Peyer's patch (tissue), 4 donors: ENCODE measurements around the gene AP2S1. TPM values are rescaled to one million over a fixed set of nuclear protein-coding genes. Genes with fewer than 3 reads are reported as not detected.
"Not testable (repeated sequence)": the region's sequence is repeated elsewhere in the genome, so short reads cannot be mapped to it uniquely, and the experiment has no call there.

Experiments used
- DNase-seq, 3 donors: peaks; one replicate each; pipeline ENCODE4 v3.0.0-alpha.2; 2017 to 2019
- H3K27ac ChIP-seq, 4 donors: fragments of 200-600 bp; sonication (generic); one replicate each; pipeline ENCODE4 v1.5.1; 2016 to 2019
- H3K27me3 ChIP-seq, 2 donors: fragments of 200-600 bp; sonication (generic); one replicate each; pipeline ENCODE4 v1.5.1; 2019
- H3K36me3 ChIP-seq, 3 donors: fragments of 200-600 bp; sonication (generic); one replicate each; pipeline ENCODE4 v1.5.1; 2016 to 2019
- H3K4me1 ChIP-seq, 4 donors: fragments of 200-600 bp; sonication (generic); one replicate each; pipeline ENCODE4 v1.5.1; 2016 to 2019
- H3K4me3 ChIP-seq, 4 donors: fragments of 200-600 bp; sonication (generic); 1 replicate in 3 of 4; 2 replicates in 1 of 4; pipeline ENCODE4 v1.5.1; 2016 to 2019; ENCODE audit warnings: mild to moderate bottlenecking in 1 of 4
- H3K9me3 ChIP-seq, 4 donors: fragments of 200-600 bp; sonication (generic); one replicate each; pipeline ENCODE4 v1.5.1; 2016 to 2019; ENCODE audit warnings: mild to moderate bottlenecking in 1 of 4
- POLR2A ChIP-seq, 2 donors: fragments of 450-650 bp; IDR thresholded peaks; one replicate each; pipeline ENCODE4 v1.5.1; 2017; ENCODE audit warnings: antibody characterized with exemption in 2 of 2, mild to moderate bottlenecking in 2 of 2, moderate library complexity in 2 of 2
- total RNA-seq, 4 donors: library from RNA; depleted of rRNA; stranded (reverse); fragments of >200 nt; gene quantifications; one replicate each; pipeline ENCODE4 v1.1.0, GENCODE V29; 2016
- TF ChIP-seq, protein P1 (sequence below), 6 experiments: fragments of 450-650 bp in 4 of 6; fragments of 200-600 bp in 2 of 6; sonication (generic) in 1 of 6; IDR thresholded peaks; one replicate each; pipeline ENCODE4 v1.5.1; 2017 to 2019; ENCODE audit warnings: antibody characterized with exemption in 6 of 6, mild to moderate bottlenecking in 3 of 6, moderate library complexity in 1 of 6

The AP2S1 gene
- total RNA-seq, 4 donors from 2014 or later: 56.9 to 83.6 (median 64.5) TPM

DNA sequence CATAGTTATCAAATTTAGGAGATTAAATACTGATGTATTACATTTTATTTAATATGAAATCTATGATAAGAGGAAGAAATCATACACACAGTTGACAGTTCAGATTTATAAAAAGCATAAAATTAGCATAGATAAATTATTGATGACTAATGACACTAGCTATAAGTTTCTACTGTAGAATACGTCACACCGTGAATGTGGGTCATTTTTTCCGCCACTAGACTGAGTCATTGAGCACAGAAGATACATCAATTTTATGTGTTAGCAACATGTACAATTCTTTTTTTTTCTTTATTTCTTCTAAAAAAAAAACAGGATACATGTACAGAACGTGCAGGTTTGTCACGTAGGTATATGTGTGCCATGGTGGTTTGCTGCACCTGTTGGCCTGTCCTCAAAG lies 22.2 kb downstream of the AP2S1 start:
- no peak for TF ChIP-seq POLR2A (IDR thresholded peaks at IDR 0.05)
- TF ChIP-seq, protein P1, sequence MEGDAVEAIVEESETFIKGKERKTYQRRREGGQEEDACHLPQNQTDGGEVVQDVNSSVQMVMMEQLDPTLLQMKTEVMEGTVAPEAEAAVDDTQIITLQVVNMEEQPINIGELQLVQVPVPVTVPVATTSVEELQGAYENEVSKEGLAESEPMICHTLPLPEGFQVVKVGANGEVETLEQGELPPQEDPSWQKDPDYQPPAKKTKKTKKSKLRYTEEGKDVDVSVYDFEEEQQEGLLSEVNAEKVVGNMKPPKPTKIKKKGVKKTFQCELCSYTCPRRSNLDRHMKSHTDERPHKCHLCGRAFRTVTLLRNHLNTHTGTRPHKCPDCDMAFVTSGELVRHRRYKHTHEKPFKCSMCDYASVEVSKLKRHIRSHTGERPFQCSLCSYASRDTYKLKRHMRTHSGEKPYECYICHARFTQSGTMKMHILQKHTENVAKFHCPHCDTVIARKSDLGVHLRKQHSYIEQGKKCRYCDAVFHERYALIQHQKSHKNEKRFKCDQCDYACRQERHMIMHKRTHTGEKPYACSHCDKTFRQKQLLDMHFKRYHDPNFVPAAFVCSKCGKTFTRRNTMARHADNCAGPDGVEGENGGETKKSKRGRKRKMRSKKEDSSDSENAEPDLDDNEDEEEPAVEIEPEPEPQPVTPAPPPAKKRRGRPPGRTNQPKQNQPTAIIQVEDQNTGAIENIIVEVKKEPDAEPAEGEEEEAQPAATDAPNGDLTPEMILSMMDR (IDR thresholded peaks at IDR 0.05): no peak
- no peaks in the 10 kb centered on the region for H3K27me3 ChIP-seq
- DNase-seq: no peak
- H3K9me3 ChIP-seq: no peaks in the 10 kb centered on the region
- no peak overlapping the region for H3K4me3 ChIP-seq
- H3K36me3 ChIP-seq: no peaks in the 10 kb centered on the region
- no peak overlapping the region for H3K27ac ChIP-seq
- peaks cover 0 to 4% (median 0%) of the 10 kb centered on the region in 4 donors for H3K4me1 ChIP-seq

DNA sequence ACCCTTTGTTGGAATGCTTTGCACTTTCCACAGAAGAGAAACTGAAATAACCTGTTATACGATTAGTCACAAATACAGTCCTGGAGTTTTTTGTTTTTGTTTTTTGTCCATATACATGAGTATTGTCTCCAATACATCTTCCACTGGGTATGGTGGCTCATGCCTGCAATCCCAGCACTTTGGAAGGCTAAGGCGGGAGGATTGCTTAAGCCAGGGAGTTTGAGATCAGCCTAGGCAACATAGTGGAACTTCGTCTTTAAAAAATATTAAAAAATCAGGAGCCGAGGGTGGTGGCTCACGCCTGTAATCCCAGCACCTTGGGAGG lies 25.0 kb downstream of the AP2S1 start:
- Histone ChIP-seq H3K4me3 (no peak overlapping the region), H3K9me3 (no peaks in the 10 kb centered on the region), H3K27me3 (no peaks in the 10 kb centered on the region), H3K36me3 (no peaks in the 10 kb centered on the region), H3K4me1 (peaks cover 7 to 17% (median 12%) of the 10 kb centered on the region in 4 donors), H3K27ac (no peak overlapping the region)
- TF ChIP-seq, protein P1 (IDR thresholded peaks at IDR 0.05): no peak
- TF ChIP-seq POLR2A (IDR thresholded peaks at IDR 0.05): no peak
- no peak for DNase-seq

DNA sequence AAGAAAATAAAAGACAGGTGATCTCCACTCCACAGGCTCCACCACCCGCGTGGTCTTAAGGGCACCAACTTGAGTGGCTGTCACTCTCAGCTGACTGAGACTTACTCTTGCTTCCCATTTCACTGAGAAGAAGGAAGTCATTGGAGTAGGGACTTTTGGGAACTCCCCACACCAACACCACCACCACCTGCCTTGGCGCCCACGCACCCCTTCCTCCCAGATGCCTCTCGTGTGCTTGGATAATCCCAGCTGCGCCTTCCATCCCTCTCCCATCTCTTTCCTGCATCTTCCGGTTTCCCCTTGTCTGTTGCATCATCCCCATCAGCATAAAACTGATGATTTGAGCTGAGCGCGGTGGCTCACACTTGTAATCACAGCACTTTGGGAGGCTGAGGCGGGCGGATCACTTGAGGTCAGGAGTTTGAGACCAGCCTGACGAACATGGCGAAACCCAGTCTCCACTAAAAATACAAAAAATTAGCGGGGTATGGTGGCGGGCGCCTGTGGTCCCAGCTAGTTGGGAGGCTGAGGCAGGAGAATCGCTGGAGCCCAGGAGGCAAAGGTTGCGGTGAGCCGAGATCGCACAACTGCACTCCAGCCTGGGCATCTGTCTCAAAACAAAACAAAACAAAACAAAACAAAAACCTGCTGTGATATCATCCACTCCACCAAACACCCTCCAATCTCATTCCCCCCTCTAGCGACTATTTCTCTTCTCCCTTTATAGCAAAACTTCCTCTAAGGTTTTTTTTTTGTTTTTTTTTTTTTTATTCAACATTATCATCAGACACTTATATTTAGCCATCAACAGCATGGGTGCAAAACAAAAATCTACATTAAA lies 25.5 kb downstream of the AP2S1 start:
- DNase-seq: peak in 1 of 3 donors; percentile 35
- H3K27me3 ChIP-seq: no peaks in the 10 kb centered on the region
- H3K27ac ChIP-seq: peak overlapping the region in 3 of 4 donors; percentile 48 to 75 (median 51)
- H3K4me1 ChIP-seq: peaks cover 7 to 23% (median 14%) of the 10 kb centered on the region in 4 donors
- no peak overlapping the region for H3K4me3 ChIP-seq
- TF ChIP-seq, protein P1 (IDR thresholded peaks at IDR 0.05): peak in 1 of 6 experiments; percentile 28
- TF ChIP-seq POLR2A (IDR thresholded peaks at IDR 0.05): no peak
- H3K36me3 ChIP-seq: no peaks in the 10 kb centered on the region
- H3K9me3 ChIP-seq: no peaks in the 10 kb centered on the region

DNA sequence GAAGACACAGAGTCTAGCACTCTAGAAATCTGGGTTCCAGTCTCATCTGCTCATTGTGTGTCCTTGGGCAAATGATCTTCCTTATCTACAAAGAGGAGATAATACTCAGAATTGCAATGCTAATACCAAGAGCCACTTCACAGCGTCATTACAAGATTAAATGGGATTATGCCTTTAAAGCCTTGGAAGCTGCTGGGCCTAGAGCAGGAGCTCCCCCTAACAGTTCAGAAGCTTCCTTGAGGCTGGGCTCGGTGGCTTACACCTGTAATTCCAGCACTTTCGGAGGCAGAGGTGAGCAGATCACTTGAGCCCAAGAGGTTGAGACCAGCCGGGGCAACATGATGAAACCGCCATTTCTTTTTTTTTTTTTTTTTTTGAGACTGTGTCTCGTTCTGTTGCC lies 27.6 kb downstream of the AP2S1 start:
- Histone ChIP-seq H3K4me1 (peaks cover 7 to 25% (median 16%) of the 10 kb centered on the region in 4 donors), H3K27ac (peak overlapping the region in 1 of 4 donors; percentile 83)
- TF ChIP-seq POLR2A (IDR thresholded peaks at IDR 0.05): no peak
- TF ChIP-seq, protein P1 (IDR thresholded peaks at IDR 0.05): no peak

DNA sequence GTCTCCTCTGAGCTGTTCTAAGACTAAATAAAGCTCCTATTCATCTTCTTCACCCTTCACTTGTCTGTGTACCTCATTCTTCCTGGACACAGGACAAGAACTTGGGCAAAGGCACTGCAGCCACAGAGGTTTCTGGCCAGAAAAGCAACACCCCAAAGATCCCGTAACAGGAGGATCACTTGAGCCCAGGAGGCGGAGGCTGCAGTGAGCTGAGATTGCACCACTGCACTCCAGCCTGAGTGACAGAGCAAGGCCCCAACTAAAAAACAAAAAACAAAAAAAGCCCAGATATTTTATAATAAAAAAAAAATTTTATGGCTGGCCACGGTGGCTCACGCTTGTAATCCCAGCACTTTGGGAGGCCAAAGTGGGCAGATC lies 28.2 kb downstream of the AP2S1 start:
- H3K4me3 ChIP-seq, H3K36me3 ChIP-seq, DNase-seq, H3K27me3 ChIP-seq, H3K9me3 ChIP-seq: not testable (repeated sequence)
- peak overlapping the region in 3 of 4 donors; percentile 56 to 83 (median 77) for H3K27ac ChIP-seq
- H3K4me1 ChIP-seq: peaks cover 7 to 25% (median 16%) of the 10 kb centered on the region in 4 donors

More for the DNA sequence above, 27.6 kb downstream of the AP2S1 start:
- DNase-seq: no peak
- H3K36me3 ChIP-seq: no peaks in the 10 kb centered on the region
- no peak overlapping the region for H3K4me3 ChIP-seq
- no peaks in the 10 kb centered on the region for H3K27me3 ChIP-seq
- no peaks in the 10 kb centered on the region for H3K9me3 ChIP-seq
